Measurements from ENCODE around the gene ATG101.

ATG101 gene

DNA sequence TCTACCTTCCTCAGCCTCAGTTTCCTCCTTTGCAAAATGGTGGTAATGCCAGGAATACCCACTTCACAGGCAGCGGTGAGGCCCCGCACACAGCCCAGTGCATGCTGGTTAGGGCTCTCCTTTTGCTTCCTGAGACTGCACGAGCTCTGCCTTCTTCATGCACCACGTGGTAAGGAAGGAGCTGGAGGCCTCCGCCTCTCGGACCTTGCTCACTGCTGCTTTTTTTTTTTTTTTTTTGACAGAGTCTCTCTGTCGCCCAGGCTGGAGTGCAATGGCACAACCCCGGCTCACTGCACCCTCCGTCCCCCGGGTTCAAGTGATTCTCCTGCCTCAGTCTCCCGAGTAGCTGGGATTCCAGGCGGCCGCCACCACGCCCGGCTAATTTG is 44.9 kb upstream of the ATG101 start:
- TF ChIP-seq, protein P1, sequence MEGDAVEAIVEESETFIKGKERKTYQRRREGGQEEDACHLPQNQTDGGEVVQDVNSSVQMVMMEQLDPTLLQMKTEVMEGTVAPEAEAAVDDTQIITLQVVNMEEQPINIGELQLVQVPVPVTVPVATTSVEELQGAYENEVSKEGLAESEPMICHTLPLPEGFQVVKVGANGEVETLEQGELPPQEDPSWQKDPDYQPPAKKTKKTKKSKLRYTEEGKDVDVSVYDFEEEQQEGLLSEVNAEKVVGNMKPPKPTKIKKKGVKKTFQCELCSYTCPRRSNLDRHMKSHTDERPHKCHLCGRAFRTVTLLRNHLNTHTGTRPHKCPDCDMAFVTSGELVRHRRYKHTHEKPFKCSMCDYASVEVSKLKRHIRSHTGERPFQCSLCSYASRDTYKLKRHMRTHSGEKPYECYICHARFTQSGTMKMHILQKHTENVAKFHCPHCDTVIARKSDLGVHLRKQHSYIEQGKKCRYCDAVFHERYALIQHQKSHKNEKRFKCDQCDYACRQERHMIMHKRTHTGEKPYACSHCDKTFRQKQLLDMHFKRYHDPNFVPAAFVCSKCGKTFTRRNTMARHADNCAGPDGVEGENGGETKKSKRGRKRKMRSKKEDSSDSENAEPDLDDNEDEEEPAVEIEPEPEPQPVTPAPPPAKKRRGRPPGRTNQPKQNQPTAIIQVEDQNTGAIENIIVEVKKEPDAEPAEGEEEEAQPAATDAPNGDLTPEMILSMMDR (IDR thresholded peaks at IDR 0.05; ENCODE audit: borderline replicate concordance, control extremely low read depth, extremely low read depth, insufficient read depth, missing control alignments): no peak
- DNase-seq (ENCODE audit: low spot score): no peak
- in situ Hi-C loops (cut with MboI; ENCODE audit: low sequenced_read_pairs, unreplicated experiment): no loop called here

DNA sequence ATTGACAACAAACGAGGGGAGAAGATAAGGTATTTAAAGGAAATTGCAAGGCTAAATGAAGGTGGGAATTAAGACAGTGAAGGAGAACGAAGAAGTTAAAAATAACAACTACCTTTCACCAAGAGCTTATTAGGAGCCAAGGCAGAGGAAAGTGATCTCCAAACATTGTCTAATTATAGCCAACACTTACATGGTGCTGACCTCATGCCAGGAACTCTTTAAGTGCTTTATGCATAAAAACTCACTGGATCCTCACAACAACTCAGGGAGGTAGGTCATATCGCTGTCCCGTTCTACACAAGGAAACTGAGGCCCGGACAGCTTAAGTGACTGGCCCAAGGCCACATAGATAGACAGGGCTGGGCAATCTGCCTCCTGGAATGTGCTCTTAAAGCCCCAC is 43.5 kb upstream of the ATG101 start:
- no peak for DNase-seq (ENCODE audit: low spot score)
- TF ChIP-seq, protein P1 (IDR thresholded peaks at IDR 0.05; ENCODE audit: borderline replicate concordance, control extremely low read depth, extremely low read depth, insufficient read depth, missing control alignments): no peak
- in situ Hi-C loops (cut with MboI; ENCODE audit: low sequenced_read_pairs, unreplicated experiment): no loop called here

DNA sequence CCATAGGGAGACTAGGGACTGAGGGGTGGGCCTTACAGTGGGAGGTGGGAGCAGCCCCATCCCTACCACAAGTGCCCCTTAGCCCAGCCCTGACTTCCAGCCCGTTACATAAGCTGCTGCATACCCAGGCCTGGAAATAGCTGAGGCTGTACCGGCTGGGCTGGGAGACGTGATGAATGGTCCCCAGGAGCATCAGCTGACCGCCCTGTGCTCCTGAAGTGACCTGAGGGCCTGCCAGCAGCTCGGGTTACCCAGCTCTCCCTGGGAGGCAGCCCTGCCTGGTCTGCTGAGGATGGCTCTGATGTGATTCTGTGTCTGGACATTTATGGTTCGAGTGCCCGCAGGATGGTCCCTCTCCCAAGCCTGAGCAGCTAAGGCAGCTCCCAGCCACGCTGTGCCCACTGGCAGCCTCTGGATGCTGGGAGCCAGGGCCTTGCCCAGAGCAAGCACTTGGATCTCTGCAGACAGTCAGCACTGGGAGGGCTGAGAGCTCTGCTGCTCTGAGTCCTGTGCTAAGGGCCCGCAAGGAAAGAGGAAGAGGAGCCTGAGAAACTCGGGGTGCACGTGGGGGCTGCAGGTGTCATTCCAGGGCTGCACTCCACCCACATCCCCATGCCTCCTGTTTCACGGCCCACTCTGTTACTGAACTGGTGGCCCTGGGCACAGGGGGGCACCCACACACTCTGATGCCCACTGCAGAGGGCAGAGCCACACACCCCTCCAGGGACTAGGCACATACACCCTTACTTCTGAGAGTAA is 42.5 kb upstream of the ATG101 start:
- TF ChIP-seq, protein P1 (IDR thresholded peaks at IDR 0.05; ENCODE audit: borderline replicate concordance, control extremely low read depth, extremely low read depth, insufficient read depth, missing control alignments): no peak
- in situ Hi-C loops (cut with MboI; ENCODE audit: low sequenced_read_pairs, unreplicated experiment): no loop called here
- no peak for DNase-seq (ENCODE audit: low spot score)

DNA sequence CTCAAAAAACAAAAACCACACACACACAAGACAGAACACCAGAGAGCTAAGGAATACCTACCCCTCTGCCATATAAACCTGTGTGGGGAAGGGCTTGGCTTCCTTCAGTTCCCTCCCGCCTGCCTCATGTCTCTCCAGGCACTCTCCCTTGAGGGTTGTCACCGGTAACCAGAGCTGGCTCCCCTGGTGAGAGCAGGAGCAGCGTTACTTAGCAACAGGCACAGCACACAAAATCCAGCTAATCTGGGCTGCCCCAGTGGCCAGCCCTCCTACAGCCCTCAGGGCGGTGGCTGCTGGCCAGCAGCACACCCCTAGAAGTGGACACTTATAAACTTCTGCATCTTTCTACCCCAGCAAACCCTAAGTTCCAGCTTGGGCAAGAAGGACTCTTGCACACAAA is 40.1 kb upstream of the ATG101 start:
- DNase-seq (ENCODE audit: low spot score): no peak
- TF ChIP-seq, protein P1 (IDR thresholded peaks at IDR 0.05; ENCODE audit: borderline replicate concordance, control extremely low read depth, extremely low read depth, insufficient read depth, missing control alignments): no peak
- in situ Hi-C loops (cut with MboI; ENCODE audit: low sequenced_read_pairs, unreplicated experiment): loop anchor here (5.0 kb wide), 1 partner anchor 88 kb away; no protein-coding TSS in a partner anchor

DNA sequence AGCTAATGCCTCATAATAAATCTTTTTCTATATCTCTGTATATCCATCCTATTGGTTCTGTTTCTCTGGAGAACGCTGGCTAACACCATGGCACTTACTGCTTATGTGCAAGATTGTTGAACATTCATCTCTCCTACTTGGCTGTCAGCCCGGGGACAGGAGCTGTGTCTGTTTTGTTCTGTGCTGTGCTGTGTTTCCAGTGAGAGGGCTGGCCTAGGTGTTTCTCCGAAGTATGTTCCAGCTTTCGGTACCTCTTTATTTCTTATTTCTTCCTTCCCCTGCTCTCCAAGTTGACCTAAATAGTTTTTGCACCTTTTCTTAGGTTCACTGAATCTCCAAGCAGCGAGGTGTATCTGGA is 37.4 kb upstream of the ATG101 start:
- no peak for DNase-seq (ENCODE audit: low spot score)
- in situ Hi-C loops (cut with MboI; ENCODE audit: low sequenced_read_pairs, unreplicated experiment): loop anchor here (5.0 kb wide), 1 partner anchor 85 kb away; no protein-coding TSS in a partner anchor

DNA sequence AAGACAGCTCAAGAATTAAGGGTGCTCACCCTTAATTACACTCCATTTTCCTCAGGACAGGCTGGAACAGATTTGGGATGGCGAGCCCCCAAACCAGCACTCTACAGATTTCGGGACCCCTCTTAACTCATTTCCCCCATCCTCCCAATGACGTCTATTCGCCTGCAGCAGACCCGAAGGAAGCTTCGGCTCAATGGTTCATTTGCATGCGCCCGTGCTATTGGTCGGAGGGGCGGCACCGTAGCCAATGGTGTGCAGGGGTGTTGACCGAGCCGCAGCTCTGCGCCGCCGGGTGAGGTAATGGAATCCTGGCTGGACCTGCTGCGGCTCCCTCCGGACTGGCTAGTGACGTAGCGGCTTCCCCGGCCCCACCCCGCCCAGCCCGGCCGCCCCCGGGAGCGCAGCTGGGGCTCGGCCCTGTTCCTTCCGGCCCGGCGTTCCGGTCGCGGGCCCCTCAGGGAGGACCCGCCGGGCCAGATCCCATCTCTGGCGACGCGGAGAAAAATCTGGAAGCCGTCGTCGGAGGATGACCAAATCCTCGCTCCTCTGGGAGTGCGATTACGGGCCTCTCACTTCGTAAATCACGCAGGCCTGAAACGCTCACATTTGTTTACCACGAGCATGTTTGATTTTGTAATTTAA is 36.9 kb upstream of the ATG101 start:
- TF ChIP-seq, protein P1 (IDR thresholded peaks at IDR 0.05; ENCODE audit: borderline replicate concordance, control extremely low read depth, extremely low read depth, insufficient read depth, missing control alignments): no peak
- in situ Hi-C loops (cut with MboI; ENCODE audit: low sequenced_read_pairs, unreplicated experiment): loop anchor here (5.0 kb wide), 1 partner anchor 84 kb away; no protein-coding TSS in a partner anchor

More for the DNA sequence above, 37.4 kb upstream of the ATG101 start:
- TF ChIP-seq, protein P1 (IDR thresholded peaks at IDR 0.05; ENCODE audit: borderline replicate concordance, control extremely low read depth, extremely low read depth, insufficient read depth, missing control alignments): no peak

More for the DNA sequence above, 36.9 kb upstream of the ATG101 start:
- DNase-seq (ENCODE audit: low spot score): peak; percentile 96
